HepG2 (cell line): ENCODE measurements around the gene SLC26A9. TPM values are rescaled to one million over a fixed set of nuclear protein-coding genes. Genes with fewer than 3 reads are reported as not detected.

Experiments used
- DR1 ChIP-seq: sonication (generic); formaldehyde crosslinking; IDR thresholded peaks from 2 replicates; pipeline ENCODE4 v1.8.0; 2021; ENCODE audit warnings: mild to moderate bottlenecking, missing genetic modification reagents, inconsistent platforms
- KDM4B ChIP-seq: sonication (generic); formaldehyde crosslinking; IDR thresholded peaks from 2 replicates; pipeline ENCODE4 v1.4.0; 2020; ENCODE audit warnings: missing genetic modification reagents
- PRPF4 ChIP-seq: fragments of 200-400 bp; formaldehyde crosslinking; IDR thresholded peaks from 2 replicates; pipeline ENCODE4 v1.6.1; 2016; ENCODE audit warnings: low read length, low read depth; ENCODE audit not compliant: poor library complexity, severe bottlenecking
- RXRB ChIP-seq: IDR thresholded peaks from 2 replicates; pipeline ENCODE4 v1.6.1; 2016; ENCODE audit warnings: borderline replicate concordance, missing genetic modification reagents, missing compliant biosample characterization
- ZNF557 ChIP-seq: sonication (generic); formaldehyde crosslinking; IDR thresholded peaks from 2 replicates; pipeline ENCODE4 v1.4.0; 2020; ENCODE audit warnings: missing genetic modification reagents
- ZNF773 ChIP-seq: sonication (generic); formaldehyde crosslinking; IDR thresholded peaks from 2 replicates; pipeline ENCODE4 v1.4.0; 2020; ENCODE audit warnings: missing genetic modification reagents, borderline replicate concordance
- polyA plus RNA-seq, 8 experiments: library from polyadenylated mRNA; depleted of rRNA in 3 of 8; stranded (reverse) in 7 of 8; unstranded in 1 of 8; fragments of >200 nt; fragmentation: Illumina TruSeq in 4 of 8; extraction: Trizol in 4 of 8; gene quantifications; 2 replicates each; pipeline versions ENCODE4 v1.2.1 to v1.2.3, GENCODE V29; 2011 to 2016; ENCODE audit warnings: low read depth in 4 of 8, missing spikeins in 1 of 8, mixed read lengths in 1 of 8; ENCODE audit not compliant: insufficient read depth in 1 of 8
- total RNA-seq, 5 experiments: library from RNA; depleted of rRNA; stranded (reverse); fragments of >200 nt; fragmentation: Illumina TruSeq; extraction: Trizol; gene quantifications; 2 replicates each; pipeline ENCODE4 v1.2.3, GENCODE V29; 2016; ENCODE audit warnings: low read depth in 1 of 5
- TF ChIP-seq, protein P1 (sequence below), 2 experiments: sonication (generic) in 1 of 2; formaldehyde crosslinking in 1 of 2; IDR thresholded peaks; 2 replicates each; pipeline versions ENCODE4 v1.4.0 to v1.6.1; 2016 to 2020; ENCODE audit warnings: borderline replicate concordance in 1 of 2, low read depth in 1 of 2, mild to moderate bottlenecking in 1 of 2, missing genetic modification reagents in 1 of 2
- TF ChIP-seq, protein P2 (sequence below): sonication (generic); formaldehyde crosslinking; IDR thresholded peaks from 2 replicates; pipeline ENCODE4 v1.4.0; 2020; ENCODE audit warnings: mild to moderate bottlenecking, missing genetic modification reagents, borderline replicate concordance
- TF ChIP-seq, protein P3 (sequence below): IDR thresholded peaks from 2 replicates; pipeline ENCODE4 v1.4.0; 2020; ENCODE audit warnings: mild to moderate bottlenecking, missing genetic modification reagents

Gene SLC26A9
- total and polyA plus RNA-seq, 2 of the 13 experiments (the other 11 are each of a cell fraction or from before 2014, with no cell fraction given), result 0.11 to 0.15 TPM

DNA sequence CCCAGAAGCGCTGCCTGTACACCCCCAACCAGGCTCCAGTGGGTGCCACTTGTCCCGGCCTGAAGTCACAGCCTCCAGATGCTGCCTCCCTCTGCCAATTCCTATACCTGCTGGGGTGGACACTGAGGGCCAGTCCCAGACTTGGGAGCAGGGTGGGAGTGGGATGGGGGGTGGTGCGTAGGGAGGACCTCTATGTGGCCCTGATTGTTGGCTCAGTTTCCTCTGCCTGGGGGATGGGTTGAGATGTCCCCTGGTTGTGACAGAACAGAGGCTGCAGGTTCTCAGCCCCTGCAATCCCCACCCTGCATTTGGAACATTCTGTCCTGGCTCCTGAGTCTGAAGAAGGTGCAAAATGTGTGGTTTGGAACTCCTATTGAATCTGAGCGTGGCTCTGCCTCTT, 32.8 kb upstream of the SLC26A9 start (continued):
- TF ChIP-seq, protein P1, sequence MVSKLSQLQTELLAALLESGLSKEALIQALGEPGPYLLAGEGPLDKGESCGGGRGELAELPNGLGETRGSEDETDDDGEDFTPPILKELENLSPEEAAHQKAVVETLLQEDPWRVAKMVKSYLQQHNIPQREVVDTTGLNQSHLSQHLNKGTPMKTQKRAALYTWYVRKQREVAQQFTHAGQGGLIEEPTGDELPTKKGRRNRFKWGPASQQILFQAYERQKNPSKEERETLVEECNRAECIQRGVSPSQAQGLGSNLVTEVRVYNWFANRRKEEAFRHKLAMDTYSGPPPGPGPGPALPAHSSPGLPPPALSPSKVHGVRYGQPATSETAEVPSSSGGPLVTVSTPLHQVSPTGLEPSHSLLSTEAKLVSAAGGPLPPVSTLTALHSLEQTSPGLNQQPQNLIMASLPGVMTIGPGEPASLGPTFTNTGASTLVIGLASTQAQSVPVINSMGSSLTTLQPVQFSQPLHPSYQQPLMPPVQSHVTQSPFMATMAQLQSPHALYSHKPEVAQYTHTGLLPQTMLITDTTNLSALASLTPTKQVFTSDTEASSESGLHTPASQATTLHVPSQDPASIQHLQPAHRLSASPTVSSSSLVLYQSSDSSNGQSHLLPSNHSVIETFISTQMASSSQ (IDR thresholded peaks at IDR 0.05; ENCODE audit: low read depth), result no peak
- TF ChIP-seq, protein P1 (CRISPR knock-in tag; IDR thresholded peaks at IDR 0.05; ENCODE audit: borderline replicate concordance), result no peak
- no peak for TF ChIP-seq ZNF557 (CRISPR knock-in tag)
- no peak for TF ChIP-seq RXRB
- no peak for TF ChIP-seq DR1
- no peak for TF ChIP-seq KDM4B
- TF ChIP-seq, protein P2, sequence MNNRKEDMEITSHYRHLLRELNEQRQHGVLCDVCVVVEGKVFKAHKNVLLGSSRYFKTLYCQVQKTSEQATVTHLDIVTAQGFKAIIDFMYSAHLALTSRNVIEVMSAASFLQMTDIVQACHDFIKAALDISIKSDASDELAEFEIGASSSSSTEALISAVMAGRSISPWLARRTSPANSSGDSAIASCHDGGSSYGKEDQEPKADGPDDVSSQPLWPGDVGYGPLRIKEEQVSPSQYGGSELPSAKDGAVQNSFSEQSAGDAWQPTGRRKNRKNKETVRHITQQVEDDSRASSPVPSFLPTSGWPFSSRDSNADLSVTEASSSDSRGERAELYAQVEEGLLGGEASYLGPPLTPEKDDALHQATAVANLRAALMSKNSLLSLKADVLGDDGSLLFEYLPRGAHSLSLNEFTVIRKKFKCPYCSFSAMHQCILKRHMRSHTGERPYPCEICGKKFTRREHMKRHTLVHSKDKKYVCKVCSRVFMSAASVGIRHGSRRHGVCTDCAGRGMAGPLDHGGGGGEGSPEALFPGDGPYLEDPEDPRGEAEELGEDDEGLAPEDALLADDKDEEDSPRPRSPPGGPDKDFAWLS, result no peak
- TF ChIP-seq PRPF4, result no peak
- TF ChIP-seq ZNF773, result no peak
- TF ChIP-seq, protein P3, sequence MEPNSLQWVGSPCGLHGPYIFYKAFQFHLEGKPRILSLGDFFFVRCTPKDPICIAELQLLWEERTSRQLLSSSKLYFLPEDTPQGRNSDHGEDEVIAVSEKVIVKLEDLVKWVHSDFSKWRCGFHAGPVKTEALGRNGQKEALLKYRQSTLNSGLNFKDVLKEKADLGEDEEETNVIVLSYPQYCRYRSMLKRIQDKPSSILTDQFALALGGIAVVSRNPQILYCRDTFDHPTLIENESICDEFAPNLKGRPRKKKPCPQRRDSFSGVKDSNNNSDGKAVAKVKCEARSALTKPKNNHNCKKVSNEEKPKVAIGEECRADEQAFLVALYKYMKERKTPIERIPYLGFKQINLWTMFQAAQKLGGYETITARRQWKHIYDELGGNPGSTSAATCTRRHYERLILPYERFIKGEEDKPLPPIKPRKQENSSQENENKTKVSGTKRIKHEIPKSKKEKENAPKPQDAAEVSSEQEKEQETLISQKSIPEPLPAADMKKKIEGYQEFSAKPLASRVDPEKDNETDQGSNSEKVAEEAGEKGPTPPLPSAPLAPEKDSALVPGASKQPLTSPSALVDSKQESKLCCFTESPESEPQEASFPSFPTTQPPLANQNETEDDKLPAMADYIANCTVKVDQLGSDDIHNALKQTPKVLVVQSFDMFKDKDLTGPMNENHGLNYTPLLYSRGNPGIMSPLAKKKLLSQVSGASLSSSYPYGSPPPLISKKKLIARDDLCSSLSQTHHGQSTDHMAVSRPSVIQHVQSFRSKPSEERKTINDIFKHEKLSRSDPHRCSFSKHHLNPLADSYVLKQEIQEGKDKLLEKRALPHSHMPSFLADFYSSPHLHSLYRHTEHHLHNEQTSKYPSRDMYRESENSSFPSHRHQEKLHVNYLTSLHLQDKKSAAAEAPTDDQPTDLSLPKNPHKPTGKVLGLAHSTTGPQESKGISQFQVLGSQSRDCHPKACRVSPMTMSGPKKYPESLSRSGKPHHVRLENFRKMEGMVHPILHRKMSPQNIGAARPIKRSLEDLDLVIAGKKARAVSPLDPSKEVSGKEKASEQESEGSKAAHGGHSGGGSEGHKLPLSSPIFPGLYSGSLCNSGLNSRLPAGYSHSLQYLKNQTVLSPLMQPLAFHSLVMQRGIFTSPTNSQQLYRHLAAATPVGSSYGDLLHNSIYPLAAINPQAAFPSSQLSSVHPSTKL, result no peak
- TF ChIP-seq, all 625 proteins: peak for 0
